CD14-positive monocyte (primary cell): ENCODE data around the gene ZNFX1. TPM values are rescaled to one million over a fixed set of nuclear protein-coding genes. Genes with fewer than 3 reads are reported as not detected.
A peak's percentile ranks its signal among the peaks of the same experiment; 100 is the strongest.

ENCODE experiments used
- DNase-seq, 3 donors: peaks; one replicate each; pipeline ENCODE4 v3.0.0-alpha.2; 2011 to 2022
- H2AFZ ChIP-seq: 2 replicates; pipeline ENCODE4 v1.6.0; 2012; ENCODE audit warnings: mild to moderate bottlenecking, low read depth, low read length, inconsistent platforms; ENCODE audit not compliant: insufficient read depth, poor library complexity, severe bottlenecking
- H3K27ac ChIP-seq, 2 donors: 1 replicate in 1 of 2; 2 replicates in 1 of 2; pipeline ENCODE4 v1.5.1; 2012 to 2013; ENCODE audit warnings: low read length in 2 of 2, control low read depth in 1 of 2, inconsistent platforms in 1 of 2, low read depth in 1 of 2, mild to moderate bottlenecking in 1 of 2
- H3K27me3 ChIP-seq, 2 donors: one replicate each; pipeline versions ENCODE4 v1.6.0 to v1.6.1; 2011 to 2013; ENCODE audit warnings: low read length in 2 of 2; ENCODE audit not compliant: control insufficient read depth in 2 of 2, insufficient read depth in 2 of 2
- H3K36me3 ChIP-seq, 2 donors: replicated peaks in 1 of 2; 1 replicate in 1 of 2; 2 replicates in 1 of 2; pipeline versions ENCODE4 v1.5.1 to v1.6.1; 2012 to 2013; ENCODE audit warnings: low read length in 2 of 2, control low read depth in 1 of 2, inconsistent platforms in 1 of 2, mild to moderate bottlenecking in 1 of 2; ENCODE audit not compliant: insufficient read depth in 2 of 2, control insufficient read depth in 1 of 2
- H3K4me1 ChIP-seq, 2 donors: 1 replicate in 1 of 2; 2 replicates in 1 of 2; pipeline versions ENCODE4 v1.5.1 to v1.6.1; 2012 to 2013; ENCODE audit warnings: low read length in 2 of 2, control low read depth in 1 of 2, inconsistent platforms in 1 of 2, mild to moderate bottlenecking in 1 of 2, moderate library complexity in 1 of 2; ENCODE audit not compliant: insufficient read depth in 2 of 2, control insufficient read depth in 1 of 2
- H3K4me2 ChIP-seq: replicated peaks from 2 replicates; pipeline ENCODE3; 2012; ENCODE audit warnings: low read length, moderate library complexity, mild to moderate bottlenecking; ENCODE audit not compliant: poor library complexity, severe bottlenecking; ENCODE audit errors: extremely low read depth
- H3K4me3 ChIP-seq, 3 experiments: fragments of 200-600 bp in 1 of 3; sonication (generic) in 1 of 3; replicated peaks in 1 of 3; 1 replicate in 2 of 3; 2 replicates in 1 of 3; pipeline ENCODE4 v1.5.1; 2011 to 2013; ENCODE audit warnings: low read length in 3 of 3, mild to moderate bottlenecking in 3 of 3, control low read depth in 2 of 3, low read depth in 2 of 3, inconsistent platforms in 1 of 3, moderate library complexity in 1 of 3
- H3K79me2 ChIP-seq: 2 replicates; pipeline ENCODE4 v1.6.0; 2012; ENCODE audit warnings: mild to moderate bottlenecking, control low read depth, inconsistent platforms, low read length, moderate library complexity; ENCODE audit not compliant: insufficient read depth
- H3K9ac ChIP-seq: 2 replicates; pipeline ENCODE4 v1.6.0; 2017; ENCODE audit warnings: low read length, mild to moderate bottlenecking; ENCODE audit not compliant: insufficient read depth, poor library complexity, severe bottlenecking
- H3K9me3 ChIP-seq, 2 donors: replicated peaks in 1 of 2; 1 replicate in 1 of 2; 2 replicates in 1 of 2; pipeline versions ENCODE4 v1.5.1 to v1.6.1; 2012 to 2013; ENCODE audit warnings: low read length in 2 of 2, control low read depth in 1 of 2; ENCODE audit not compliant: control insufficient read depth in 1 of 2, insufficient read depth in 1 of 2
- H4K20me1 ChIP-seq: 2 replicates; pipeline ENCODE4 v1.6.0; 2012; ENCODE audit warnings: mild to moderate bottlenecking, low read length, control low read depth, moderate library complexity; ENCODE audit not compliant: insufficient read depth
- H3K27ac Mint-ChIP-seq, 7 donors: one replicate each; pipeline ENCODE4 v1.8.0; 2020; ENCODE audit warnings: mild to moderate bottlenecking in 7 of 7, mixed read lengths in 7 of 7, moderate library complexity in 6 of 7, inconsistent platforms in 2 of 7
- H3K27me3 Mint-ChIP-seq, 3 donors: one replicate each; pipeline ENCODE4 v1.8.0; 2021 to 2022; ENCODE audit warnings: low read depth in 3 of 3, mild to moderate bottlenecking in 3 of 3, mixed read lengths in 3 of 3, moderate library complexity in 3 of 3, inconsistent platforms in 1 of 3
- H3K36me3 Mint-ChIP-seq, 2 donors: one replicate each; pipeline ENCODE4 v1.8.0; 2020; ENCODE audit warnings: mixed read lengths in 2 of 2, inconsistent platforms in 1 of 2, mild to moderate bottlenecking in 1 of 2
- H3K4me1 Mint-ChIP-seq: one replicate; pipeline ENCODE4 v1.8.0; 2020; ENCODE audit warnings: mild to moderate bottlenecking, mixed read lengths
- H3K4me3 Mint-ChIP-seq, 2 donors: one replicate each; pipeline ENCODE4 v1.8.0; 2020; ENCODE audit warnings: mild to moderate bottlenecking in 2 of 2, mixed read lengths in 2 of 2, moderate library complexity in 1 of 2
- H3K9me3 Mint-ChIP-seq, 7 donors: one replicate each; pipeline ENCODE4 v1.8.0; 2020 to 2022; ENCODE audit warnings: mixed read lengths in 7 of 7, mild to moderate bottlenecking in 6 of 7, moderate library complexity in 6 of 7, inconsistent platforms in 2 of 7
- CTCF ChIP-seq: fragments of 200-600 bp; IDR thresholded peaks from one replicate; pipeline ENCODE4 v1.8.0; 2022; ENCODE audit warnings: antibody characterized with exemption, mild to moderate bottlenecking
- WGBS: methylation state at CpG from one replicate; pipeline ENCODE4 v1.1.5; 2013; ENCODE audit warnings: missing lambda C conversion rate; ENCODE audit not compliant: insufficient coverage; 5-methylcytosine and 5-hydroxymethylcytosine counted together
- intact Hi-C, 2 donors: fragments of 100-400 bp; cut with micrococcal nuclease; formaldehyde crosslinking; loops; one replicate each; pipeline versions ENCODE4 v1.15.0 to v1.15.1; 2023
- polyA plus RNA-seq, 3 donors: library from polyadenylated mRNA; depleted of rRNA in 1 of 3; unstranded in 2 of 3; stranded (reverse) in 1 of 3; fragments of 300-500 nt in 2 of 3; fragments of >200 nt in 1 of 3; fragmentation: Illumina TruSeq in 2 of 3; gene quantifications; 1 replicate in 2 of 3; 2 replicates in 1 of 3; pipeline ENCODE4 v1.2.3, GENCODE V29; 2012 to 2021

ZNFX1 gene
- polyA plus RNA-seq, 3 donors: 11.4 to 23.2 (median 13.3) TPM

DNA sequence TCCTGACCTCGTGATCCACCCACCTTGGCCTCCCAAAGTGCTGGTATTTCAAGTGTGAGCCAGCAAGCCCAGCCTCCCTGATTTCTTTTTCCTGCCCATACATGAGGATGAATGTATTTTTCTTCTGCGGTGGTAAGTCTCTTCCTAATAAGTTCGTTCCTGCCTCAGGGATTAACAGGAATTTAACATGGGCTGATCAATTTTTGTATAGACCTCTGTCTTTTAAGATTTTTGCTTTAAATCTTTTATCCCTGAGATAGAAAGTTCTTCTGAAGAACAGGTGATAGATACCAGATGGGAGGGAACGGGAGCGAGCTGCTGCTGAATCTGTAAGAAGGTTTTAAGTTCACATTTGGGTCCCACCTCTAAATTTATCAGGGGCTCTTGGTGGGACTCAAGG lies 7.0 kb upstream of the ZNFX1 start:
- Histone ChIP-seq H4K20me1 (peaks cover 100% of the 10 kb centered on the region), H2AFZ (no peak overlapping the region), H3K9ac (no peak overlapping the region), H3K4me2 (no peak overlapping the region), H3K4me1 (peaks cover 14 to 30% of the 10 kb centered on the region in 2 donors), H3K9me3 (peaks cover 55 to 80% of the 10 kb centered on the region in 2 donors), H3K27me3 (no peaks in the 10 kb centered on the region), H3K4me3 (peak overlapping the region in 1 of 3 experiments; percentile 27), H3K27ac (no peak overlapping the region), H3K36me3 (peaks cover 97 to 100% of the 10 kb centered on the region in 2 donors), H3K79me2 (peaks cover 97% of the 10 kb centered on the region)
- Mint-ChIP-seq H3K27me3 (peaks cover 0 to 3% (median 0%) of the 10 kb centered on the region in 3 donors), H3K36me3 (peaks cover 95 to 100% of the 10 kb centered on the region in 2 donors), H3K4me3 (no peak overlapping the region), H3K27ac (no peak overlapping the region), H3K4me1 (peaks cover 20% of the 10 kb centered on the region), H3K9me3 (peaks cover 67 to 81% (median 74%) of the 10 kb centered on the region in 7 donors)
- intact Hi-C loops: loop anchor here (5.0 kb wide), 1 partner anchor 37 kb away; no protein-coding TSS in a partner anchor
- DNase-seq: no peak
- TF ChIP-seq CTCF: no peak
- no CpG with 5 or more reads among the region's 5 CpGs for WGBS

DNA sequence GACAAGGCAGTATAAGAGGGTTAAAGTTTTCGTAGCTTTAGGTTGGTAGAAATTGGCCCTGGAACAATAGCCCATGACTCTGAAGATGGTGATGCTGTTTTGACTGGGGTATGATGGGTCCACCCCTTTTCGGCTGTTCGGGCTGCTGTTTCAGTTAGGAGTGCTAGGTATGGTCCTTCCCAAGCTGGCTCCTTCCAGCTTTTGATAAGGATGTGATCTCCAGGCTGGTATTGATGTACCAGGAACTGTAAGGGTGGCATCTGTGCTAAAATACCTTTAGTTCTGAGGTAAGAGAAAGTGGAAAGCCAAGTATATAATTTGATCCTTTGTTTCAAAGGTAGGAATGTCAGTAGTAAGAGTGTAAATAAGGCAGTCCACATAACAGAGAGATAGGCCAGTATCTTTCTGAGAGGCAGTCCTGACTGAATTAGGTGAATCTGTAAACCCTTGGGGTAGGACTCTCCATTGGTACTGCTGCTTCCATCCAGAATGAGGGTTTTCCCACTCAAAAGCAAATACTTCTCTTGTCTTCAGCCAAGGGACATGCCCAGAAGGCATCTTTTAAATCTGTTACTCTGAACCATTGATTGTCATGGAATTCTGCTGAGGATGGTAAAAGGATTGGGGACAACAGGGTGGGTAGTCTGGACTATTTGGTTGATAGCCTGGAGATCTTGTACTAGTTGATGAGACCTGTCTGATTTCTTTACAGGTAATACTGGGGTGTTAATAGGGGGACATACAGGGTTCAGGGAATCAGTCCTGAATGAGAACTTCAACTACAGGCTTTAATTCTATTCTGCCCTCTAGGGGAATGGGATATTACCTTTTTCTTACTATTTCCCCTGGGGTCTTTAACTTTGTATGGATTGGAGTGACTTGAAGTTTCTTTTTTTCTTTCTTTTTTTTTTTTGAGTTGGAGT lies 6.1 kb upstream of the ZNFX1 start:
- Histone ChIP-seq H3K4me2 (no peak overlapping the region), H3K27me3 (no peaks in the 10 kb centered on the region), H3K36me3 (peaks cover 92 to 97% of the 10 kb centered on the region in 2 donors), H3K79me2 (peaks cover 100% of the 10 kb centered on the region), H3K27ac (peak overlapping the region in 1 of 2 donors; percentile 94), H3K9ac (no peak overlapping the region), H3K4me3 (peak overlapping the region in 1 of 3 experiments; percentile 26), H4K20me1 (peaks cover 99% of the 10 kb centered on the region), H3K9me3 (peaks cover 55 to 81% of the 10 kb centered on the region in 2 donors), H3K4me1 (peaks cover 22 to 39% of the 10 kb centered on the region in 2 donors), H2AFZ (no peak overlapping the region)
- H3K4me1 Mint-ChIP-seq: peaks cover 26% of the 10 kb centered on the region
- H3K27me3 Mint-ChIP-seq: peaks cover 0 to 5% (median 0%) of the 10 kb centered on the region in 3 donors
- WGBS: 97% methylated on average over 3 of the region's 3 CpGs
- intact Hi-C loops: loop anchor here (5.0 kb wide), 1 partner anchor 38 kb away; no protein-coding TSS in a partner anchor
- peaks cover 65 to 90% (median 80%) of the 10 kb centered on the region in 7 donors for H3K9me3 Mint-ChIP-seq
- no peak for DNase-seq
- H3K36me3 Mint-ChIP-seq: peaks cover 93 to 100% of the 10 kb centered on the region in 2 donors
- no peak overlapping the region for H3K4me3 Mint-ChIP-seq
- H3K27ac Mint-ChIP-seq: peak overlapping the region in 4 of 7 donors; percentile 10 to 80 (median 42)
- no peak for TF ChIP-seq CTCF
